Activated CD4-positive, alpha-beta T cell treated with anti-CD3 and anti-CD28 coated beads for 24 hours (primary cell): ENCODE measurements around the gene CDC42EP5.
A peak's percentile ranks its signal among the peaks of the same experiment; 100 is the strongest.
"Not testable (repeated sequence)": the region's sequence is repeated elsewhere in the genome, so short reads cannot be mapped to it uniquely, and the experiment has no call there.

Experiments
- DNase-seq, 2 donors: peaks; one replicate each; pipeline ENCODE4 v3.0.0-alpha.2; 2020; ENCODE audit warnings: low read depth in 2 of 2

Gene CDC42EP5

GRCh38 chr19:54489341-54489740, 16.2 kb upstream of the CDC42EP5 start:
- no peak for DNase-seq

- DNase-seq: no peak
Measured at GRCh38 chr19:54485851-54486250, 12.8 kb upstream of the CDC42EP5 start.

DNA sequence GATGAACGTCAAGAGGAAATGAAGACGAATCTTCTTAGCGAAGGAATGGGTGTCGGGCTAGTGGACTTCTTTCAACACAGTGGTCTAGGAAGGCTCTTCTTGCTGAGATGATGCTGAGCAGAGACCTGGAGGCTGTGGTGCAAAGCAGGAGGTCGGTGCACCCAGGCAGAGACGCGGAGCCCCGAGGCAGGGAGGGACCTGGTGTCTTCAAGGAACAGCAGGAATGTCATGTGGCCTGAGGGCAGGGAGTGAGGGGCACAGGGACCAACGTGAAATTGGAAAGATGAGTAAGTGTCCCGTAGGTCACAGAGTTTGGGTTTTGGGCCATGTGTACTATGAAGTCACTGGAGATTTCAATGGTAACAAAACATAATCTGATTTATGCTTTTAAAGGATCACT, 11.4 kb upstream of the CDC42EP5 start:
- no peak for DNase-seq

DNA sequence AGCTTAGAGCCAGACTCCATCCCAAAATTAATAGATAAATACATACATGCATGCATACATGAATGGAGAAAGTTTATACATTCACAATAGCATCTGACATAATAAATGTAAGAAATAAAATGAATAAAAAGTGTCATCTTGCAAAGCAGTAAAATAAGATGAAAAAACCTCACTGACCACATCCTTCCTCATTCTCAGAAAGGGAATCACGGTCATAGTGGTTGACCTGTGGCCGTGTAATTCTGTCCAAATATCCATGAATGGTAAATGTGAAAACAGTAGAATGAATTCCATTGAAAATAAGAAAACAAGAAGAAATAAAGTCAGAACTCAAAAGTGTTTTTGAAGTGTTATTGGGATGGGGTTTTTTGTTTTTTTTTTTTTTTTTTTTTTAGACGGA, 9.8 kb upstream of the CDC42EP5 start:
- DNase-seq: no peak

DNA sequence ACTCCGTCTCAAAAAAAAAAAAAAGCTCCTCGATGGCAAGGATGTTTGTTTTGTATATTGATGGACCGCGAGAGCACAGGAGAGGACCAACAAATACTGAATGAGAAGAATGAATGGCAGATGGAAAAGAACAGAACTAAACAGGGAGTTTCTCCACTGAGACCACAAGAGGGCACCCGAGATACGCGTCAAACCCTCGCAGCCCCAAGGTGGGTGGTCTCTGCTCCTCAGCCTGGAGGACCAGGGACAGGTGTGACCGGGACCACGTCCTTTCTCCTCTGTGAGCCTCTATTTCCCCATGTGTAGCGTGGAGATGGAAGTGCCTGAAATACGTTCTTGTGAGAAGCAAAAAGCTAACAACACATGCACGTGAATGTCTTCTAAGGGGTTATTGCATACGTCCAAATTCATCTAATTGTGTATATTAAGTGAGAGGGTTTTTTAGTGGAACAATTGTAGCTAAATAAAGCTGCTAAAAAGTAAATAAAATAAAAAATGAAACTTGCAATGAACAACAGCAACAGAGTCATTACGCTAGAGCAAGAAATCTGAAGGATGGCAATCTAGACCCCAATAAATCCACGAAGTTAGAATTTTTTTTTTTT, 8.3 kb upstream of the CDC42EP5 start:
- DNase-seq: peak in 1 of 2 donors; percentile 28

- no peak for DNase-seq
Measured at GRCh38 chr19:54480051-54480450, 7.0 kb upstream of the CDC42EP5 start.

DNA sequence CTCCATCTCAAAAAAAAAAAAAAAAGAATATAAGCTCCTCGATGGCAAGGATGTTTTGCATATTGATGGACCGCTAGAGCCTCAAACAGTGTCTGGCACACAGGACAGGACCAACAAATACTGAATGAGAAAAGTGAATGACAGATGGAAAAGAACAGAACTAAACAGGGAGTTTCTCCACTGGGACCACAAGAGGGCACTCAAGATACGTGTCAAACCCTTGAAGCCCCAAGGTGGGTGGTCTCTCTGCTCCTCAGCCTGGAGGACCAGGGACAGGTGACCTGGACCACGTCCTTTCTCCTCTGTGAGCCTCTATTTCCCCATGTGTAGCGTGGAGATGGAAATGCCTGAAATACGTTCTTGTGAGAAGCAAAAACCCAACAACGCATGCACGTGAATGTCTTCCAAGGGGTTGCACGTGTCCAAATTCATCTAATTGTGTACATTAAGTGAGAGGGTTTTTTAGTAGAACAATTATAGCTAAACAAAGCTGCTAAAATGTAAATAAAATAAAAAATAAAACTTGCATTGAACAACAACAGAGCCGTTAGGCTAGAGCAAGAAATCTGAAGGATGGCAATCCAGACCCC, 5.7 kb upstream of the CDC42EP5 start:
- no peak for DNase-seq

DNA sequence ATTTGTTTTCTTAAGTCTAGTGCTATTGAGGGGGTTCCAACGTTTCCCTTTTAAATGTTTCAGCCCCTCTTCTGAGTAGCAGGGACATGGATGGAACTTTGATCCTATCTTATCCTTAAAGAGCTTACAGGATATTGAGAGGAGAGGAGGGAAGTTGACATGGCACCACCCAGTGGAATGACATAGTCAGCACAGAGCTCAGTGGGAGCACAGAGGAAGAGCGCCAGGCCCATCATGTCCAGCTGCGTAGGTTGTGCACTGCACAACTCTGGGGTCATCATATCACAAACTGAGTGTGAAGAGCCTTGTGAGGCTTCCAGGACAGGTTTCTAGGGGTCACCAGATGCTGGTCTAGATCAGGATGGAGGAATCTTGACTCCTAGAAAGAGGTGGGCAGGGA, 4.6 kb upstream of the CDC42EP5 start:
- no peak for DNase-seq

- no peak for DNase-seq
Measured at GRCh38 chr19:54475706-54476105, 2.6 kb upstream of the CDC42EP5 start.

GRCh38 chr19:54473892-54474372, 836 bp upstream of the CDC42EP5 start:
- DNase-seq: no peak

- no peak for DNase-seq
Measured at GRCh38 chr19:54470991-54471782, 1.9 kb downstream of the CDC42EP5 start.

DNA sequence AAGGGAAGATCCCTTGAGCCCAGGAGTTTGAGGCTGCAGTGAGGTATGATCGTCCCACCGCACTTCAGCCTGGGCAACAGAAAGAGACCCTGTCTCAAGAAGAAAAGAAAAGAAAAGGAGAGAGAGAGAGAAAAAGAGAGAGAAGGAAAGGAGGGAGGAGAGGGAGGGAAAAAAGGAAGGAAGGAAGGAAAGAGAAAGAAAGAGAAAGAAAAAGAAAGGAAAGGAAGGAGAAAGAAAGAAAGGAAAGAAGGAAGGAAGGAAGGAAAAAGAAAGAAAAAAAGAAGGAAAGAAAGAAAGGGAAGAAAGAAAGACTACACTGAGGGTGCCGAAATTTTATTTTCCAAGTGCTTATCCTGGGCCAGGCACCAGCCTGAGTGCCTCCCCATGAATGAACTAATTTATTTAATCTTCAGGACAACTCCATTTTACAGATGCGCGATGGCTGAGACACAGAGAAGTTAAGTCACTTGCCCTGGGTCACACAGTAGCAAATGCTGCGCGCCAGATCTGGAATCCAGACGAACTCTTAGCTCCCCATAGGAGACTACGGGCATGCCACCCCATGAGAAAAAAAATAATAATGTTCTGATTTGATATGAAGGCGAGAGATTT, 2.7 kb downstream of the CDC42EP5 start:
- no peak for DNase-seq

DNA sequence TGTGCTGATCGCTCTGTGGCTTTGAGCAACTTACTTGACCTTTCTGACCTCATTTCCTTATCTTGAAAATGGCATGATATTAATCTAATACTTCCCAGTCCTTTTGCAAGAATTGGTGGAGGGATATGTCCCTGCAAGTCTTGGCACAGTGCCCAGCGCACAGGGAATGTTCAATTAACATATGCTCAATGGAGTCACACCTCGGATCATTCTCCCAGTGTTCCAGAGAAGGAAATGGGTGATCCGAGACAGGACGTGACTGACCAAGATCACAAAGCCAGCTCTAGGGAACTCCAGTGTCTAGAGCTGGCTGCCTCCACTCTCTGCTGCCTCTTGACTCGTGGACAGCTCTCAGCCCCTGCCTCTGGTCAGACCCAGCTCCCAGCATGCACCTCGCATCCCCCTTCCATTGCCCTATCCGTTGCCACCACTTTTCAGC, 3.6 kb downstream of the CDC42EP5 start:
- no peak for DNase-seq

- DNase-seq: not testable (repeated sequence)
Measured at GRCh38 chr19:54466110-54466480, 7.0 kb downstream of the CDC42EP5 start.

DNA sequence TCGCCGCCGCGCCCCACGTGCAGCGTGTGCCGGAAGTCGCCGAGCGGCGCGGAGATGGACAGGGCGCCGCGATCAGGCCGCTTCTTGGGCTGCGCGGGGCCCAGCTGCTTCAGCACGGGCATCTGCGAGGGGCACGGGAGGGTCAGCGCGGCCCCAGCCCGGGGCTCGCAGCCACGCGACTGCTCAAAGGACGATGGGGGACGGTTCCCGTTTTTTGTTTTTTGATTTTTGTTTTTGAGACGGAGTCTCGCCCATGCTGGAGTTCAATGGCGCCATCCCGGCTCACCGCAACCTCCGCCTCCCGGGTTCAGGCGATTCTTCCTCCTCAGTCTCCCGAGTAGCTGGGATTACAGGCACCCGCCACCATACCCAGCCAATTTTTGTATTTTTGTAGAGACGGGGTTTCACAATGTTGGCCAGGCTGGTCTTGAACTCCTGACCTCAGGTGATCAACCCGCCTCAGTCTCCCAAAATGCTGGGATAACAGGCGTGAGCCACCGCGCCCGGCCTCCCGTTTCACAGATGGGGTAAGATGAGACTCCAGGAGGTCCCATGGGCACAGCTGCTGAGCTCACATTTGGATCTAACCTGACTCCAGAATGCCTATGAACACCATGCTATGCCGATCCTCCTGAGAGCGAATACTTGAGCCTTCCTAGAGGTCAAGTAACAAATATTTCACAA, 7.5 kb downstream of the CDC42EP5 start:
- DNase-seq: no peak

DNA sequence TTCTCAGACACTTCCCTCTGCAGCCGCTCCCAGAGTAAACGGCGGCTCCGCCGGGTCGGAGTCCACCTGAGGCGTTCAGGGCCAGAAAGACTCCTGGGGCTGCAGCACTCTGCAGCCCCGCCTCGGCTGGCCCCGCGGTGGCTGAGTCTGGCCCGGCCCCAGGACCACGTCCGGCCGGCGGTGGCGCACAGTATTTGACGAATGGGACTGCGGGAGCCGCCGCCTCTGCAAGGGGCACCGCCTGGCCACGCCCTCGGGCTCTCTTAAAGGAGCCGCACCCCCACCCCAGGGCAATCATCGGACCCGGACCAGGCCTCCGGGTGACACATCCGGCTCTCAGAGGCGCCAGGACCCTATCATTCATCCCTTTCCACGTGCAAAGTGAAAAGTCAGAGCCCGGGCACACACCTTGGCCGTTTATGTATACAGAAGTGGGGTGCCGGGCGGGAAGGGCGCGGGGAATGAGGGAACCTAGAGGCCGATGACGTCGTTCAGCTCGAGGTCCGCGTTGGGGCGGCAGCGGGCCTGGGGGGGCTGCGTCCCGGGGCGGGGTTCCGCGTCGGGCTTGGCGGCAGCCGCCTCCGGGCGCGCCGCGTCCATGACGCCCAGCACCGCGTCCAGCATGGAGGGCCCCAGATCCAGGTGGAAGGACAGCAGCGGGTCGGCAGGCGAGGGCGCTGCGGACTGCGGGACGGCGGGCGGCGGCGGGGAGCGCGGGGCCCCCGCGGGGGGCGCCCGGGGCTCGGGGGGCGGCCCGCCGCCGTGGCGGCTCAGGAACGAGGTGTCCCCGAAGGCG, 8.3 kb downstream of the CDC42EP5 start:
- DNase-seq: peak; percentile 58 to 74

GRCh38 chr19:54464044-54464629, 9.0 kb downstream of the CDC42EP5 start:
- DNase-seq: peak; percentile 78 to 85

DNA sequence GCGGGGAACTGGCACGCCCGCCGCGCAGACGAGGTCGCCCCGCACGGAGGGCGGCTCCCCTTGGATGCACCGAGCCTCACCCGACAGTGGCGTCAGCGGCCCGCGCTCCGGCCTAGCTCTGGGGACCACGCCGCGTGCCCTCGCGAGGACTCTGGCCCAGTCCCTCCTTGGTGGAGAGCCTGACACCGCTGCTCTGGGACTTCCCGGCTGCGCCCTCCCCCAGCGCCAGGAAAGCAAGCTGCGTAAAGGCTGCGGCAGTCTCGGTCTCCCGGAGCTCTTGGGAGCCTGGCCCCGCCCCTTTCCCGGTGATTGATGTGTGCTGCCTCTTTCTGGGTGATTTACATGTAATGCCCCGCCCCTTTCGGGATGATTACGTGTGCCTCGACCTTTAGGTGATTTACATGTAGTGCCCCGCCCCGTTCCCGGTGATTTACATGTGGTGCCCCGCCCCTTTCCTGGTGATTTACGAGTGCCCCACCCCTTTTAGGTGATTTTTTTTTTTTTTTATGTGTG, 9.5 kb downstream of the CDC42EP5 start, which contains the start of gene LENG9:
LENG9 (minus strand) TSS at position 248 of the 513 bp plus-strand sequence. CDS start 252 bp downstream, outside the sequence.
- peak; percentile 95 to 97 for DNase-seq

GRCh38 chr19:54462655-54463530, 10.2 kb downstream of the CDC42EP5 start:
- DNase-seq: peak; percentile 38 to 46
